HG03558 (cell line): ENCODE measurements around the gene CYYR1.

Experiments
- ATAC-seq: cut with Tn5 transposase; IDR thresholded peaks from one replicate; pipeline ENCODE4 v1.9.1; 2021; ENCODE audit warnings: moderate number of reproducible peaks; ENCODE audit not compliant: unreplicated experiment; ENCODE audit errors: extremely low read depth

CYYR1 gene

DNA sequence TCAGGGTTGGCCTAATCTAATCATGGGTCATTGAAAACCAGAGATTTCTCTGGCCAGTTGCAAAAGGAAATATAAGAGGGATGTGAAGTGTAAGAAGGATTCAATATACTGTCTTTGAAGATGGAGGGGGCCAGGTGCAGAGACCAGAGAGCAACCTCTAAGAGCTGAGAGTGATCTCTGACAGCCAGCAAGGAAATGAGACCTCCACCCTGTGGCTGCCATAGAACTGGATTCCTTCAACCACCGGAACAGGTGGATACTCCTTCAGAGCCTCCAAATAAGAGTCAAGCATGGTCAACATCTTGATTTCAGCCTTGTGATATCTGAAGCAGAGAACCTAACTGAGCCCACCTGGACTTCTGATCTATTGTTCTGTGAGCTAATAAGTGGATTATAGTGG, 128.4 kb downstream of the CYYR1 start:
- no peak for ATAC-seq

DNA sequence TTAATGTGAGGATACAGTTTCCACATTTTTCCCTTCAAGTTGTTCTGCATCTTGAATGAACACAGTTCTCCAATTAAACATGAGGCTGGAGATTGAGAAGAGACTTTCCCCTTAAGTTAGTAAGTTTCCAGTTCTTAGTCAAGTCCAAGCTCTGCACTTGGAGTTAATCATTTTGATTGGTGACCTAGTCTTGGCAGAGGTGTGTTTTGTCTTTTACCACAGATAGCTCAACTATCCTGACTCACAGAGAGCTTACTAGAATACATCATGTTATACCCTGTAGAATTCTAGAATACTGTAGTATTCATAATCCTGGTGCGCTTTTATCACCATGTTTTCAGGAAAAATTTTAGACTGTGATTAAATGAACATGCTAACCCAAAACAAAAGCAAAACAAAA, 129.2 kb downstream of the CYYR1 start:
- no peak for ATAC-seq

- no peak for ATAC-seq
These were observed 129.8 kb downstream of the CYYR1 start for GRCh38 chr21:26443291-26443690.

- ATAC-seq = no peak
These were observed 131.9 kb downstream of the CYYR1 start for GRCh38 chr21:26441149-26441548.

DNA sequence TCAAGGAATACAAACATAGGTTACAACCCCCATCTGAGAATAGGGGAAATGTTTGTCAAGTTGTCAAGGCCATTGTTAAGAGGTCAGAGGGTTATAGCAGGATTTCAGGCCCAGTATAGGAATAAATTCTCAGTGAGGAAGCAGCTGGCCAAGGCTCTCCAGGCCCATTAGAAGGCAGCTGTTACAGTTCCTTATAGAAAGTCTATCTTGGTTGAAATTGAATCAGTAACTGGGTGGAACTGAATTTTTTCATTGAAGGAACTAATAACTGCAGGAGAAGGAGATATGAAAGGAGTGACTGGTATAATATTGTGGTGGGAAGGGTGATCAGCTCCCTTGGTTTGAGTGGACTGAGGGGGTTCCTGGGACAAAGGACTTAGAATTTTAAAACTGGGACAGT, 134.1 kb downstream of the CYYR1 start:
- ATAC-seq = no peak

DNA sequence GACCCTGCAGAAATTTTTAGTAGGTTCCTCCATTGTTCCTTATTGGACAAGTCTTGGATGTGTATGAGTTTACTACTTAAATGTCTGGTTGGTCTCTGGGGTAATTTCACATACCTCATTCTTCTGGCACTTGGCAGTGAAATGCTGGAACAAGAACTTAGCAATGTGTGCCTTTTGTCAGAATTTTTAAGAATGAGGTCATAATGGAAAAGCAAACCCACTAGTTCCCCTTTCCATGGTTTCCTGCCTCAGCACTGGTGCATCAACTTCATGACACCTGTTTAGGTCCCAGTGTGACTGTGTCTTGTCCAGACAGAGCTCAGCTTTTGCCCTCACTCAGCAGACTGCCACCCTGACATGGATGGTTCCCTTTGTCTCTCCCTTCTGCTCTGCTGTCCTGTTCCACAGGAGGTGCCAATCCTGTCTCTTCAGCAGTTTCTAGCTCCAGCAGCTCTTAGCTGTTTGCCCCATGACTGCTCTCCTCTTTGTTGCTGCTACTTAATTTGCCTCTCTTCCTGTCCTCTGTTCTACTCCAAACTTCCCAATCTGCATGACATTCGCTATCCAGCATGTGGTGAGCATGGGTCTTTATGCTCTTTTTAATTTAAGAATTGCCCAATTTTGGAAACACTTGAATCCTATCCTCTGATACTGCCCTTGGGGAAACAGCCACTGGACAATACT, 135.6 kb downstream of the CYYR1 start:
- no peak for ATAC-seq

DNA sequence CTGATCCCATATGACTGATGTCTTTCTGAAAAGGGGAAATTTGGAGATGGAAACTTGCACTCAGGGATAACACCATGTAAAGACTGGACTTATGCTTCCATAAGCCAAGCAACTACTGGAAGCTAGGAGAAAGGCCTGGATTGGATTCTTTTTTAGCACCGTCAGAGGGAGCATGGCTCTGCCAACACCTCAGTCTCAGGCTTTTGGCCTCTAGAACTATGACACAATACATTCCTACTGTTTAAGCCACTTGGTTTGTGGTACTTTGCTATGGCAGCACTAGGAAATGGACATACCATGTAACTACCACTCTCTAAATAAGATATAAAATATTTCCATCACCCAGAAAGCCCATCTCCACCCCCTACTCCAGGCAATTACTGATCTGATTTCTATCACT, 139.7 kb downstream of the CYYR1 start:
- no peak for ATAC-seq

DNA sequence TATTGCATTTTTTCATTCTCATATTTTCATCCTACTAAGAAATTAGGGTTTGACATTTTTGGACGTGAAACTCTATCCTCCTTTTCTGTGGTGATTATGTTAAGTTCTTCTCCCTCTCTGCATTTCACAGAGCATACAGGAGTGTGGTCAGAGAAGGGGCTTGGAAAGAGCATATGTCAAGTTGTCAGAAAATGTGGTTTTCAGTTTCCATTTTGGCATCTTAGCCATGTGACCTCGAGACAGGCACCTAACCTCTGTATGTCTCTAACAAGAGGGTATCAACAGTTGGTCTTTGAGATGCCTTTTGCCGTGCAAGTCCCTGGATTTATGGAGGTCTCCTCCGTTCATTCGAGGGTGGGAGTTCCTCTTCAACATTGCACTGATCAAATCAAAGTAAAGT, 140.7 kb downstream of the CYYR1 start:
- no peak for ATAC-seq

DNA sequence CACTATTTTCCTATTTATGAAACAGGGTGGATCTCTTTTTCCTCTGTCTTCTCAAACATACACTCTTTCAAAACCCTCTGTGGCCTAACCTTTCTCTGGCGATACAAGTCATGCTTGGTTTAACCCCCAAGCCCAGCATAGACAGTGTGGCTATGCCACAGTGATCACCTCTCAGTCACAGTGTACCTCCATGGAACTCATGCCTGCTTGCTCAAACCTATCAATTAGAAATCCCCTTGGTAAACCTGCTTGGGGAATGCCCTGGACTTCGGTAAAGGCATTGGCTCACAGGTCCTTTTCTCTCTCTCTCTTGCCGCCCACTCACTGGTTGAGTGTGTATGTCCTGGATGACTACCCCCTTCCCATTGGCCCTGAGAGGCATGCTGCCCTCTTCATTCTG, 147.5 kb downstream of the CYYR1 start:
- no peak for ATAC-seq

DNA sequence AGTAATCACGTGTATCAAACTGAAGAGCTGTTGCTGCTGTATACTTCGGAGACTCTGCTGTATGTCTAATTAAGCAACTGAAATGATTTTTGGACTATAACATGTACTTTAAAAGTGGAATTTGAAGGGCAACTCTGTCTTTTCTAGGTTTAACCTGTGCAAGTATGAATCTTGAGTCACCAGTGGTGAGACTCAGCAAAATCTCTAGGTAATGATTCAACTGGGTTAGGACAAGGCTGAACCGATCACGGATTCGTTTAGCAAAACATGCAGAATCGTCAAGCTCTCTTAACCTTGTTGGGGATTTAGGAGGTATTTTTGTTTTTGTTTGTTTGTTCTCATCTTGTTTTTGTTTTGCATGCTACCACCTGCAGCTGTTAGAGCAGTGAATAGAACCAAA, 149.6 kb downstream of the CYYR1 start:
- ATAC-seq = no peak

DNA sequence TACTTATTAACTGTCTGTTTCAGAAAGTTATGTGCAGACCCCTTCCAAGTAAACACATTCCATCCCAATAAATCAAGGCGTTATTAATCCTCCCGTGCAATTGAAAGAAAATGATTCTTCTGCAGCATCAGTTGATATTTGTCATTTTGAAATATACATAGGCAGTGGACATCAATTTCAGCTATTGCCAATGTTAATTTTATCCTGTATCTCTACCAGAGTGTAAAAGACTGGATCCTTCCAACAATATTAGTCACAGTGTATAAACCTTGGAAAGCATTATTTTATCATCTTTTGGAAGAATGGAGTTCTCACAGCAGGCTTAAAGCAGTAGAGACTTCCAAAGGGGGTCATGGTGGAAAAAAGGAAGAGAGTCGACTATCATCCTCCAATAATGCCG, 150.4 kb downstream of the CYYR1 start:
- ATAC-seq = no peak

DNA sequence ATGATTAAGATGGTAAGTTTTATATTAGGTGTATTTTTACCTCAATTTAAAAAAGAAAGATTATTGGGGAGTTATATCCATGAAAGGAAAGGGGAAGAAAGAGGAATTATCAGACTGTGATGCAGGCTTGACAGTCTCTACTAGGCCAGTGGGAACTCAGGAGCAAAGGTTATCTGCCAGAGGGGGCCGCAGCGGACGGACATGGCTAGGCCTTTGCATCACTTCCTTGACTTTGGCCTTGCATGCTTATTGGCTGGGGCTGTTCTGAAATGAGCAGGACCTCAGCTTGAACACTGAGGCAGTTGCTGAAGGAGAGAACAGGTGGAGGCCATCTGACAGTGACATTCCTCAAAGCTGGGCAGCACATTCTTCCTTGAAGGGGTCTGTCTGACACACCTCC, 150.9 kb downstream of the CYYR1 start:
- no peak for ATAC-seq

- ATAC-seq = no peak
These were observed 151.4 kb downstream of the CYYR1 start for GRCh38 chr21:26421724-26422123.
